ENCODE data around the gene PSG6. TPM values are rescaled to one million over a fixed set of nuclear protein-coding genes. Genes with fewer than 3 reads are reported as not detected.

The PSG6 gene
- total RNA-seq (2022; extraction: Qiagen RNA extraction; ENCODE audit: low read depth), result not detected in 5 replicates

DNA sequence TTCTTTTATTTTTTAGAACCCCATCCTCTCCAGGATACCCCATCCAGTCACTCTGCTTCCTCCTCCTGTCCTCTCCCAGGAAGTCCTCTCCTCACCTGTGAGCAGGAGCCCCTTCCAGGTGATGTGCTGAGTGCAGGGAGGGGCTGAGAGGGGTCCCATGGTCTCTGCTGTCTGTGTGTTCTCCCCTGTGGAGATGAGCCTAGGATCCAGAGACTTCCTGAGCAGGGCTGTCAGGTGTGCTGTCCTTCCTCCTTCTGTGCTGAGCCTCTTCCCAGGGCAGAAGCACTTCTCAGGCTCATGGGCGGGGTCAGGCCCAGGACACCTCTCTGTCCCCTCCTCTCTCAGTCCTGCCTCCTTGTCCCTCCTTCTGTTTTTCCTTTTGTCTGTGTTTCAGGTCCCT, at the start of gene PSG6:
Gene PSG6 (minus strand): TSS at position 261 of the 400 bp plus-strand sequence. CDS start 102 bp downstream, at position 159.

GRCh38 chr19:42937107-42937506, 19.4 kb upstream of the PSG6 start, which contains the start of gene PSG7:
Gene PSG7, minus strand, starts transcription at chr19:42937207. Its CDS starts 131 bp downstream, at chr19:42937076.

GRCh38 chr19:42879613-42880012, 38.1 kb downstream of the PSG6 start, which contains the start of gene PSG1:
Gene PSG1, minus strand, starts transcription at chr19:42879713. Its CDS starts 132 bp downstream, at chr19:42879581.

Other genes starting within 250 kb of the PSG6 start
- gene PSG3, start 177.4 kb downstream of the PSG6 start, total RNA-seq (2022; extraction: Qiagen RNA extraction; ENCODE audit: low read depth), result 0.12 to 0.20 TPM (median 0.13 TPM) in 3 of 5 replicates, not detected in the others
- gene PSG8, start 152.2 kb downstream of the PSG6 start, total RNA-seq (2022; extraction: Qiagen RNA extraction; ENCODE audit: low read depth), result 0.14 to 0.19 TPM (median 0.16 TPM) in 4 of 5 replicates, not detected in the other
- gene PSG1, start 38.2 kb downstream of the PSG6 start, total RNA-seq (2022; extraction: Qiagen RNA extraction; ENCODE audit: low read depth), result 0.20 to 0.56 TPM (median 0.26 TPM) in 5 replicates
- gene PSG7, start 19.3 kb upstream of the PSG6 start, total RNA-seq (2022; extraction: Qiagen RNA extraction; ENCODE audit: low read depth), result 0.14 to 0.29 TPM in 2 of 5 replicates, not detected in the others
- gene PSG11, start 108.6 kb upstream of the PSG6 start, total RNA-seq (2022; extraction: Qiagen RNA extraction; ENCODE audit: low read depth), result not detected in 5 replicates
- gene PSG2, start 164.8 kb upstream of the PSG6 start, total RNA-seq (2022; extraction: Qiagen RNA extraction; ENCODE audit: low read depth), result not detected in 5 replicates

Measured in A549 treated with ZK216348 at 1 μM for 4 hours (cell line).